Neural cell (in vitro differentiated cells): Measurements from ENCODE around the gene RAD51B. TPM values are rescaled to one million over a fixed set of nuclear protein-coding genes. Genes with fewer than 3 reads are reported as not detected.

Source experiments
- H2AFZ ChIP-seq: fragments of 200-600, 300-800 bp; sonication (generic), shearing (Covaris generic); 2 replicates; pipeline ENCODE4 v1.6.0; 2014; ENCODE audit warnings: low read depth, mild to moderate bottlenecking, antibody characterized with exemption, low read length, moderate library complexity
- H3F3A ChIP-seq: fragments of 200-600 bp; shearing (Covaris generic); 2 replicates; pipeline ENCODE4 v1.6.1; 2016; ENCODE audit warnings: mild to moderate bottlenecking, moderate library complexity, mixed read lengths, antibody characterized with exemption, low read length; ENCODE audit not compliant: insufficient read depth, poor library complexity, severe bottlenecking
- H3K27ac ChIP-seq: fragments of 200-600, 300-800 bp; sonication (generic), shearing (Covaris generic); 2 replicates; pipeline ENCODE4 v1.5.1; 2014; ENCODE audit warnings: mild to moderate bottlenecking, low read length, moderate library complexity
- H3K27me3 ChIP-seq: fragments of 300-800, 200-600 bp; sonication (generic), shearing (Covaris generic); 2 replicates; pipeline ENCODE4 v1.6.0; 2014; ENCODE audit warnings: mild to moderate bottlenecking, low read depth, low read length, moderate library complexity; ENCODE audit not compliant: insufficient read depth
- H3K36me3 ChIP-seq: fragments of 300-800, 200-600 bp; sonication (generic), shearing (Covaris generic); 2 replicates; pipeline ENCODE4 v1.5.1; 2014; ENCODE audit warnings: mild to moderate bottlenecking, antibody characterized with exemption, low read length, moderate library complexity; ENCODE audit not compliant: insufficient read depth
- H3K4me2 ChIP-seq: fragments of 300-800, 200-600 bp; sonication (generic), shearing (Covaris generic); 2 replicates; pipeline ENCODE4 v1.6.0; 2014; ENCODE audit warnings: mild to moderate bottlenecking, low read length
- H3K4me3 ChIP-seq: fragments of 300-800, 200-600 bp; sonication (generic), shearing (Covaris generic); 2 replicates; pipeline ENCODE4 v1.5.1; 2014; ENCODE audit warnings: mild to moderate bottlenecking, low read length, moderate library complexity
- H3K79me2 ChIP-seq: fragments of 200-600 bp; shearing (Covaris generic); replicated peaks from 2 replicates; pipeline ENCODE4 v1.6.0; 2014; ENCODE audit warnings: mild to moderate bottlenecking, low read length, moderate library complexity; ENCODE audit not compliant: insufficient read depth
- H3K9ac ChIP-seq: fragments of 300-800, 200-600 bp; sonication (generic), shearing (Covaris generic); 2 replicates; pipeline ENCODE4 v1.6.1; 2016; ENCODE audit warnings: mild to moderate bottlenecking, low read length, mixed read lengths
- H3K9me2 ChIP-seq: fragments of 200-600 bp; shearing (Covaris generic); 2 replicates; pipeline ENCODE4 v1.6.1; 2016; ENCODE audit warnings: mild to moderate bottlenecking, low read length, mixed read lengths; ENCODE audit not compliant: insufficient read depth
- H3K9me3 ChIP-seq: fragments of 200-600, 300-800 bp; sonication (generic), shearing (Covaris generic); 2 replicates; pipeline ENCODE4 v1.6.1; 2016; ENCODE audit warnings: mild to moderate bottlenecking, mixed run types, low read length, moderate library complexity, mixed read lengths
- H4K20me1 ChIP-seq: fragments of 200-600 bp; shearing (Covaris generic); 2 replicates; pipeline ENCODE4 v1.6.1; 2016; ENCODE audit warnings: mild to moderate bottlenecking, mixed run types; ENCODE audit not compliant: insufficient read depth
- CTCF ChIP-seq: fragments of 450-650 bp; IDR thresholded peaks from 2 replicates; pipeline ENCODE4 v1.5.1; 2014; ENCODE audit warnings: antibody characterized with exemption, mild to moderate bottlenecking, moderate library complexity; ENCODE audit not compliant: poor library complexity, severe bottlenecking
- EP300 ChIP-seq: fragments of 450-650 bp; conservative IDR thresholded peaks from 2 replicates; pipeline ENCODE4 v1.6.1; 2014; ENCODE audit warnings: antibody characterized with exemption, mild to moderate bottlenecking, moderate library complexity; ENCODE audit not compliant: poor library complexity, severe bottlenecking
- MXI1 ChIP-seq: fragments of 450-650 bp; conservative IDR thresholded peaks from 2 replicates; pipeline ENCODE4 v1.6.1; 2014; ENCODE audit warnings: antibody characterized with exemption, mild to moderate bottlenecking; ENCODE audit not compliant: poor library complexity, severe bottlenecking
- POLR2AphosphoS5 ChIP-seq: IDR thresholded peaks from 2 replicates; pipeline ENCODE4 v1.6.1; 2012
- RAD21 ChIP-seq: fragments of 450-650 bp; conservative IDR thresholded peaks from 2 replicates; pipeline ENCODE4 v1.6.1; 2014; ENCODE audit warnings: antibody characterized with exemption, mild to moderate bottlenecking, moderate library complexity
- REST ChIP-seq: IDR thresholded peaks from 2 replicates; pipeline ENCODE4 v1.6.1; 2012; ENCODE audit warnings: borderline replicate concordance
- SMC3 ChIP-seq: fragments of 450-650 bp; conservative IDR thresholded peaks from 2 replicates; pipeline ENCODE4 v1.6.1; 2014; ENCODE audit warnings: antibody characterized with exemption, mild to moderate bottlenecking, moderate library complexity; ENCODE audit not compliant: poor library complexity
- polyA plus RNA-seq: library from polyadenylated mRNA; depleted of rRNA; stranded (reverse); fragments of >200 nt; gene quantifications from 2 replicates; pipeline ENCODE4 v1.2.3, GENCODE V29; 2014

The RAD51B gene
- polyA plus RNA-seq, 1 donor from 2014 or later = 3.1 TPM

GRCh38 chr14:68470361-68470760 is 650.8 kb downstream of the RAD51B start:
- Histone ChIP-seq H3K27ac (no peak overlapping the region), H3K4me3 (no peak overlapping the region), H3F3A (no peaks in the 10 kb centered on the region), H2AFZ (no peak overlapping the region), H3K9me2 (no peaks in the 10 kb centered on the region), H3K27me3 (no peaks in the 10 kb centered on the region), H4K20me1 (no peaks in the 10 kb centered on the region), H3K4me2 (no peak overlapping the region), H3K9ac (no peak overlapping the region), H3K36me3 (no peaks in the 10 kb centered on the region), H3K79me2 (no peaks in the 10 kb centered on the region), H3K9me3 (peaks cover 4% of the 10 kb centered on the region)
- no peak for TF ChIP-seq MXI1

DNA sequence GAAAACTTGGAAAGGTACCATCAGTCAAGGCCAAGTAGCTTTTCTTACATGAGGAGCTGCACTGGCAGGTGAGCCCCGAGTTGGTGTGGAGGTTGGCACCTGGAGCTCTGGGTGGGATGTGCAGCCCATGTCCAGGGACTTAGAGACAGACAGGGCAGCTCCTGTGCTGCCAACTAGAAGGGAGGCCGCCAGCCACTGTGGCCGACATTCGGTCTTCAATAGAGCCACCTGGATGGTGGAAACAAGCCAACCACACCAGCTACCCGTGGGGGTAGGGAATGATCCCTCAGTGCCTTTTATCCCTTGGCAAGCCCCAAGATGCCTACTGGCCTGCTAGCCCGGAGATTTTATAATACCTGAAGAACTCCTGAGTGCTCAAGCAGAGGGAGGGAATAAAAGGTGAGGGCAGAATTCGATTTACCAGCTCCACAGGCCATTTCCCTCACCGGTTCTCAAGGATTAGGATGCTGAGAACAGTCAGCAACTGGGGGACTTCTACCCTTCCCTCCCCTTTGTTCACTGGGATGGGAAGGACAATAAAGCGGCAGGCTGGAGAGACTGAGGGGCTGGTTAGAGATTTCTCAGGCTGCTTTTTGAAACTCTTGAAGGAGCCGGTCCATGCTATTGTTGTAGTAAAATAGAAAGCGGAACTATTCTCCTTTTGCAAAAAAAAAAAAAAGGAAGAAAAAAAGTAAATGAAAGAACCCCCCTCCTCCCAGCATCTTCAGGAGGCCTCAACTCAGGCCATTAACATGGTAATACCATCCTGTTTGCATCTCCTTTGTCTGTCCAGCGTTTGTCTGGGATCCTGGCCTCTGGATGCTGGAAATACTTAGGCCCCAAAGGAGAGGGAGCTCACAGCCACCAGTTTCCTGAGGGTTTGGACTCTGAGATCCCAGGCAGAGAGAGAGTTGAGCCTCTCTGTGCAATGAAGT is 651.7 kb downstream of the RAD51B start:
- no peaks in the 10 kb centered on the region for H3K79me2 ChIP-seq
- H3K27ac ChIP-seq = no peak overlapping the region

GRCh38 chr14:68471964-68472508 is 652.5 kb downstream of the RAD51B start:
- no peaks in the 10 kb centered on the region for H3F3A ChIP-seq
- no peaks in the 10 kb centered on the region for H3K27me3 ChIP-seq
- no peak overlapping the region for H3K4me2 ChIP-seq
- H2AFZ ChIP-seq = no peak overlapping the region
- H3K27ac ChIP-seq = no peak overlapping the region
- H4K20me1 ChIP-seq = no peaks in the 10 kb centered on the region
- H3K79me2 ChIP-seq = no peaks in the 10 kb centered on the region
- H3K9me2 ChIP-seq = no peaks in the 10 kb centered on the region
- no peaks in the 10 kb centered on the region for H3K36me3 ChIP-seq
- H3K4me3 ChIP-seq = no peak overlapping the region
- H3K9me3 ChIP-seq = peaks cover 4% of the 10 kb centered on the region
- no peak overlapping the region for H3K9ac ChIP-seq
- TF ChIP-seq CTCF (no peak), MXI1 (no peak), REST (no peak), RAD21 (no peak), EP300 (no peak), POLR2AphosphoS5 (no peak)

More for the DNA sequence above, 651.7 kb downstream of the RAD51B start:
- no peaks in the 10 kb centered on the region for H3K36me3 ChIP-seq
- H3K9me3 ChIP-seq = peaks cover 4% of the 10 kb centered on the region
- no peaks in the 10 kb centered on the region for H4K20me1 ChIP-seq
- TF ChIP-seq EP300 (no peak), MXI1 (no peak), SMC3 (no peak), REST (no peak)
- no peak overlapping the region for H3K4me3 ChIP-seq
- H3K9ac ChIP-seq = no peak overlapping the region
- no peaks in the 10 kb centered on the region for H3K27me3 ChIP-seq
- no peak overlapping the region for H3K4me2 ChIP-seq
- no peak overlapping the region for H2AFZ ChIP-seq
- H3K9me2 ChIP-seq = no peaks in the 10 kb centered on the region
- no peaks in the 10 kb centered on the region for H3F3A ChIP-seq
